ENCODE data around the gene FAM168A. TPM values are rescaled to one million over a fixed set of nuclear protein-coding genes. Genes with fewer than 3 reads are reported as not detected.

Gene FAM168A
- total and polyA plus RNA-seq, 9 of the 15 experiments (the other 6 are each of a cell fraction or from before 2014, with no cell fraction given), result 0.44 to 7.2 (median 2.9) TPM

- TF ChIP-seq ID3 (CRISPR knock-in tag; IDR thresholded peaks at IDR 0.05) (no peak), ID3 (tag; IDR thresholded peaks at IDR 0.05) (no peak), E2F6 (IDR thresholded peaks at IDR 0.05; ENCODE audit: borderline replicate concordance in 1 of 2, extremely low read depth in 1 of 2, insufficient read depth in 1 of 2, insufficient read length in 1 of 2, low read depth in 1 of 2, low read length in 1 of 2, poor library complexity in 1 of 2, severe bottlenecking in 1 of 2) (no peak), NR4A1 (CRISPR knock-in tag; IDR thresholded peaks at IDR 0.05) (no peak), NR4A1 (tag; IDR thresholded peaks at IDR 0.05) (no peak)
- TF ChIP-seq, protein P1, sequence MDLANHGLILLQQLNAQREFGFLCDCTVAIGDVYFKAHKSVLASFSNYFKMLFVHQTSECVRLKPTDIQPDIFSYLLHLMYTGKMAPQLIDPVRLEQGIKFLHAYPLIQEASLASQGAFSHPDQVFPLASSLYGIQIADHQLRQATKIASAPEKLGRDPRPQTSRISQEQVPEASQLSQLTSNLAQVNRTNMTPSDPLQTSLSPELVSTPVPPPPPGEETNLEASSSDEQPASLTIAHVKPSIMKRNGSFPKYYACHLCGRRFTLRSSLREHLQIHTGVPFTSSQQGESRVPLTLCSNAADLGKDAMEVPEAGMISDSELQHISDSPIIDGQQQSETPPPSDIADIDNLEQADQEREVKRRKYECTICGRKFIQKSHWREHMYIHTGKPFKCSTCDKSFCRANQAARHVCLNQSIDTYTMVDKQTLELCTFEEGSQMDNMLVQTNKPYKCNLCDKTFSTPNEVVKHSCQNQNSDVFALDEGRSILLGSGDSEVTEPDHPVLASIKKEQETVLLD (IDR thresholded peaks at IDR 0.05), result no peak
- TF ChIP-seq, protein P2, sequence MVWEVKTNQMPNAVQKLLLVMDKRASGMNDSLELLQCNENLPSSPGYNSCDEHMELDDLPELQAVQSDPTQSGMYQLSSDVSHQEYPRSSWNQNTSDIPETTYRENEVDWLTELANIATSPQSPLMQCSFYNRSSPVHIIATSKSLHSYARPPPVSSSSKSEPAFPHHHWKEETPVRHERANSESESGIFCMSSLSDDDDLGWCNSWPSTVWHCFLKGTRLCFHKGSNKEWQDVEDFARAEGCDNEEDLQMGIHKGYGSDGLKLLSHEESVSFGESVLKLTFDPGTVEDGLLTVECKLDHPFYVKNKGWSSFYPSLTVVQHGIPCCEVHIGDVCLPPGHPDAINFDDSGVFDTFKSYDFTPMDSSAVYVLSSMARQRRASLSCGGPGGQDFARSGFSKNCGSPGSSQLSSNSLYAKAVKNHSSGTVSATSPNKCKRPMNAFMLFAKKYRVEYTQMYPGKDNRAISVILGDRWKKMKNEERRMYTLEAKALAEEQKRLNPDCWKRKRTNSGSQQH (CRISPR knock-in tag; IDR thresholded peaks at IDR 0.05), result no peak
These were observed 37.8 kb upstream of the FAM168A start (continued) for GRCh38 chr11:73635721-73636120.
